Naive thymus-derived CD4-positive, alpha-beta T cell (primary cell): Measurements from ENCODE around the gene SLC25A2. TPM values are rescaled to one million over a fixed set of nuclear protein-coding genes. Genes with fewer than 3 reads are reported as not detected.
A peak's percentile ranks its signal among the peaks of the same experiment; 100 is the strongest.
"Not testable (repeated sequence)": the region's sequence is repeated elsewhere in the genome, so short reads cannot be mapped to it uniquely, and the experiment has no call there.

Experiments
- ATAC-seq: fragments of 150-1000 bp; cut with Tn5 transposase; 2 replicates; pipeline ENCODE4 v1.10.0; 2021; ENCODE audit warnings: mild to moderate bottlenecking, moderate library complexity
- CTCF ChIA-PET: fragments of 350-600 bp; sonication (Branson Sonifier 250); formaldehyde crosslinking; loops from one replicate; lab custom pipeline; 2021; ENCODE audit warnings: antibody characterized with exemption; lab: Charles Lee
- POLR2A ChIA-PET: fragments of 350-600 bp; sonication (Branson Sonifier 250); formaldehyde crosslinking; loops from one replicate; lab custom pipeline; 2021; ENCODE audit warnings: antibody characterized with exemption, inconsistent platforms; lab: Charles Lee
- DNase-seq, 9 donors: peaks; one replicate each; pipeline versions ENCODE4 v3.0.0 to v3.0.0-alpha.2; 2020 to 2022; ENCODE audit warnings: mixed read lengths in 1 of 9
- H3K27ac ChIP-seq: one replicate; pipeline ENCODE4 v1.7.0; 2013; ENCODE audit warnings: mild to moderate bottlenecking, low read depth, low read length, moderate library complexity
- H3K27me3 ChIP-seq, 2 donors: one replicate each; pipeline ENCODE4 v1.7.0; 2013; ENCODE audit warnings: low read length in 2 of 2, mild to moderate bottlenecking in 2 of 2, moderate library complexity in 2 of 2; ENCODE audit not compliant: control insufficient read depth in 2 of 2, insufficient read depth in 2 of 2
- H3K36me3 ChIP-seq, 3 experiments: 1 replicate in 2 of 3; 2 replicates in 1 of 3; pipeline ENCODE4 v1.7.0; 2013; ENCODE audit warnings: low read length in 3 of 3, mild to moderate bottlenecking in 3 of 3, moderate library complexity in 1 of 3; ENCODE audit not compliant: insufficient read depth in 3 of 3, control insufficient read depth in 2 of 3
- H3K4me1 ChIP-seq, 2 donors: one replicate each; pipeline ENCODE4 v1.7.0; 2013; ENCODE audit warnings: low read length in 2 of 2, mild to moderate bottlenecking in 2 of 2, moderate library complexity in 1 of 2; ENCODE audit not compliant: control insufficient read depth in 2 of 2, insufficient read depth in 2 of 2
- H3K4me3 ChIP-seq: 2 replicates; pipeline ENCODE4 v1.7.0; 2013; ENCODE audit warnings: mild to moderate bottlenecking, low read length
- H3K9me3 ChIP-seq, 3 experiments: 1 replicate in 2 of 3; 2 replicates in 1 of 3; pipeline ENCODE4 v1.7.0; 2013; ENCODE audit warnings: low read length in 3 of 3; ENCODE audit not compliant: control insufficient read depth in 2 of 3
- H3K27ac Mint-ChIP-seq, 9 donors: one replicate each; pipeline ENCODE4 v1.8.0; 2020 to 2022; ENCODE audit warnings: mixed read lengths in 9 of 9, mild to moderate bottlenecking in 8 of 9, moderate library complexity in 5 of 9, inconsistent platforms in 2 of 9
- H3K27me3 Mint-ChIP-seq, 5 donors: one replicate each; pipeline ENCODE4 v1.8.0; 2021 to 2022; ENCODE audit warnings: mixed read lengths in 5 of 5, mild to moderate bottlenecking in 1 of 5
- H3K36me3 Mint-ChIP-seq, 5 donors: one replicate each; pipeline ENCODE4 v1.8.0; 2020 to 2022; ENCODE audit warnings: mixed read lengths in 5 of 5, mild to moderate bottlenecking in 3 of 5, inconsistent platforms in 1 of 5
- H3K4me1 Mint-ChIP-seq, 7 donors: one replicate each; pipeline ENCODE4 v1.8.0; 2020 to 2022; ENCODE audit warnings: mixed read lengths in 7 of 7, mild to moderate bottlenecking in 3 of 7, inconsistent platforms in 1 of 7
- H3K4me3 Mint-ChIP-seq, 10 donors: one replicate each; pipeline ENCODE4 v1.8.0; 2020 to 2022; ENCODE audit warnings: mild to moderate bottlenecking in 10 of 10, mixed read lengths in 10 of 10, moderate library complexity in 6 of 10, inconsistent platforms in 2 of 10
- H3K9me3 Mint-ChIP-seq, 11 donors: one replicate each; pipeline ENCODE4 v1.8.0; 2020 to 2022; ENCODE audit warnings: mixed read lengths in 11 of 11, mild to moderate bottlenecking in 4 of 11, inconsistent platforms in 1 of 11, moderate library complexity in 1 of 11
- intact Hi-C, 2 donors: fragments of 100-400 bp; cut with micrococcal nuclease; formaldehyde crosslinking; loops; one replicate each; pipeline ENCODE4 v1.15.1; 2023
- polyA plus RNA-seq, 2 donors: library from polyadenylated mRNA; unstranded; fragments of 300-500 nt; fragmentation: Illumina TruSeq; gene quantifications; one replicate each; pipeline ENCODE4 v1.2.3, GENCODE V29; 2021
- total RNA-seq, 6 experiments: library from RNA in 5 of 6; stranded (reverse) in 5 of 6; gene quantifications; 1 replicate in 5 of 6; 2 replicates in 1 of 6; pipeline ENCODE4 v1.2.3 and lab custom pipeline; 2021 to 2026

Gene SLC25A2
- total and polyA plus RNA-seq, 7 experiments from 2014 or later = 0.27 to 1.1 (median 0.38) TPM; not detected in 1

DNA sequence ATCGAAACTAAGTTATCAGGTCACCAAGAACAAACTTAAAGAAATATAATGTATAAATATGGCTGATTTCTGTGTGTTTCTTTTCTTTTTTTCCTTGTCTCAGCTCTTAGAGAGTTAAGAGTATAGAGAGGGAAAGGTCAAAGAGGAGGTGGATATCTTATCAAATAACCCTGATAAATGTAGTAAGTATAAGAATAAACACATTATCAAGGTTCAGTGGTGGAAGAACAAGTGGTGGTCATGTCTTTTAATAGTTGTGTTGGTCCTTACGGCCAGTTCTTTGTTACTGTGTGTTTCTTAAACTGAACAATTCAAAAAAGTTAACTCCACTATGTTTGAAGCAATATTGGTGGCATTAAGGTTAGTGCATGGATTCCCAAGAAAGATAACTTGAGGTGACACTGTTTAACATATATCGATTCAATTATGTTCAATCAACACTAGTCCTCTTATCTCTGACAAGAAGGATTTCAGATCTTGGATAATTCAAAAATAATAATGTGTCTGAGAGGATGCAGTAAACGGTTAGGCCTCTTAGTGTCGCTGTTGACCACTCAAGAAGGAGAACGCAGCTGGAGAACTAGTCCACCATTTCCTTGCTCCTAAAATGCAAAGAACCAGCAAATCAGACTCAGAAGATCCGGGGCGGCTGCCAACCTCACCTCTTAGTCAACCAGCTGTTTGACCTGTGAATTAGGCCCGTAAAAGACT, 39.5 kb upstream of the SLC25A2 start, which contains the start of gene PCDHGA3:
Gene PCDHGA3, plus strand, starts transcription at position 588 of the 711 bp plus-strand sequence. CDS start 205 bp downstream, outside the sequence.
- peaks cover 26 to 82% (median 79%) of the 10 kb centered on the region in 5 donors for H3K27me3 Mint-ChIP-seq
- Histone ChIP-seq H3K4me1 (no peaks in the 10 kb centered on the region), H3K27me3 (peaks cover 3 to 11% of the 10 kb centered on the region in 2 donors), H3K4me3 (no peak within 1 kb of the TSS), H3K9me3 (peaks cover 0 to 35% (median 0%) of the 10 kb centered on the region in 3 experiments), H3K27ac (no peak within 1 kb of the TSS), H3K36me3 (no peaks in the 10 kb centered on the region)
- H3K9me3 Mint-ChIP-seq = peaks cover 12 to 91% (median 62%) of the 10 kb centered on the region in 11 donors
- POLR2A ChIA-PET = no interaction called here
- CTCF ChIA-PET = no interaction called here
- H3K4me3 Mint-ChIP-seq = peak within 1 kb of the TSS in 7 of 10 donors; percentile 48 to 76 (median 57)
- intact Hi-C loops = loop anchor here in 1 of 2 donors (5.0 kb wide), 1 partner anchor 214 kb away; no protein-coding TSS in a partner anchor
- peaks cover 4 to 45% (median 10%) of the 10 kb centered on the region in 5 donors for H3K36me3 Mint-ChIP-seq
- peak within 1 kb of the TSS in 1 of 9 donors; percentile 38 for H3K27ac Mint-ChIP-seq
- no peak for ATAC-seq
- DNase-seq = no peak
- H3K4me1 Mint-ChIP-seq = no peaks in the 10 kb centered on the region

DNA sequence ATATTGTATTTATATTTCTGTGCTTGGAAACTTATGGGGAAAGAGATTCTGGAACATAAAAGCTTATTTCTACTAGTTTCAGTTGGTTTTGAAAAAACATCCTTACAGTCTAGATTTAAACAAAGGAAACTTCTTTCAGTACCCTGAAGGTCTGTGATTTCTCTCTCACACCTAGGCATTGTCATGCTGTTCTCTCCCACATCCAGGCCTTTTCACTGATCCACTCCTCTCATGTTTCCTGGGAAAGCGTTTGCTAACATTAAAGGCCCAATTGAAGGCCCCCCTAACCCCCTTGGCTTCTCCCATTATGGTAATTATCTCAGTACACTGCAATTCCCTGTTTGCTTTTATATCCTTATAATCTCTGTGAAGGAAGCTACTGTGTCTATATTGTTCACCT, 38.9 kb upstream of the SLC25A2 start:
- Mint-ChIP-seq H3K4me3 (no peak overlapping the region), H3K27me3 (peaks cover 32 to 83% (median 80%) of the 10 kb centered on the region in 5 donors), H3K27ac (no peak overlapping the region), H3K4me1 (no peaks in the 10 kb centered on the region), H3K9me3 (peaks cover 16 to 91% (median 66%) of the 10 kb centered on the region in 11 donors), H3K36me3 (peaks cover 6 to 52% (median 10%) of the 10 kb centered on the region in 5 donors)
- H3K9me3 ChIP-seq = peaks cover 0 to 41% (median 0%) of the 10 kb centered on the region in 3 experiments
- no peak for DNase-seq
- H3K27me3 ChIP-seq = peaks cover 0 to 11% of the 10 kb centered on the region in 2 donors
- no peak overlapping the region for H3K4me3 ChIP-seq
- H3K4me1 ChIP-seq = no peaks in the 10 kb centered on the region
- intact Hi-C loops = loop anchor here in 1 of 2 donors (5.0 kb wide), 1 partner anchor 215 kb away; no protein-coding TSS in a partner anchor
- ATAC-seq = no peak
- CTCF ChIA-PET = no interaction called here
- H3K36me3 ChIP-seq = no peaks in the 10 kb centered on the region
- POLR2A ChIA-PET = no interaction called here
- H3K27ac ChIP-seq = no peak overlapping the region

DNA sequence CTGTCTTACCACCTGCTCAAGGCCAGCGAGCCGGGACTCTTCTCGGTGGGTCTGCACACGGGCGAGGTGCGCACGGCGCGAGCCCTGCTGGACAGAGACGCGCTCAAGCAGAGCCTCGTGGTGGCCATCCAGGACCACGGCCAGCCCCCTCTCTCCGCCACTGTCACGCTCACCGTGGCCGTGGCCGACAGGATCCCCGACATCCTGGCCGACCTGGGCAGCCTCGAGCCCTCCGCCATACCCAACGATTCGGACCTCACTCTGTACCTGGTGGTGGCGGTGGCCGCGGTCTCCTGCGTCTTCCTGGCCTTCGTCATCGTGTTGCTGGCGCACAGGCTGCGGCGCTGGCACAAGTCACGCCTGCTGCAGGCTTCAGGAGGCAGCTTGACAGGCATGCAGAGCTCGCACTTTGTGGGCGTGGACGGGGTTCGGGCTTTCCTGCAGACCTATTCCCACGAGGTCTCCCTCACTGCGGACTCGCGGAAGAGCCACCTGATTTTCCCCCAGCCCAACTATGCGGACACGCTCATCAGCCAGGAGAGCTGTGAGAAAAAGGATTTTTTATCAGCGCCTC, 37.0 kb upstream of the SLC25A2 start:
- H3K4me3 Mint-ChIP-seq, H3K36me3 ChIP-seq, ATAC-seq, H3K4me1 Mint-ChIP-seq, H3K27ac Mint-ChIP-seq, H3K4me3 ChIP-seq, H3K27ac ChIP-seq, DNase-seq, POLR2A ChIA-PET, CTCF ChIA-PET, H3K4me1 ChIP-seq: not testable (repeated sequence)
- peaks cover 0 to 49% (median 5%) of the 10 kb centered on the region in 3 experiments for H3K9me3 ChIP-seq
- intact Hi-C loops = loop anchor here in 1 of 2 donors (5.0 kb wide), 1 partner anchor 216 kb away; no protein-coding TSS in a partner anchor
- peaks cover 50 to 86% (median 81%) of the 10 kb centered on the region in 5 donors for H3K27me3 Mint-ChIP-seq
- peaks cover 0 to 11% of the 10 kb centered on the region in 2 donors for H3K27me3 ChIP-seq
- H3K36me3 Mint-ChIP-seq = peaks cover 3 to 59% (median 7%) of the 10 kb centered on the region in 5 donors
- H3K9me3 Mint-ChIP-seq = peaks cover 16 to 95% (median 71%) of the 10 kb centered on the region in 11 donors

DNA sequence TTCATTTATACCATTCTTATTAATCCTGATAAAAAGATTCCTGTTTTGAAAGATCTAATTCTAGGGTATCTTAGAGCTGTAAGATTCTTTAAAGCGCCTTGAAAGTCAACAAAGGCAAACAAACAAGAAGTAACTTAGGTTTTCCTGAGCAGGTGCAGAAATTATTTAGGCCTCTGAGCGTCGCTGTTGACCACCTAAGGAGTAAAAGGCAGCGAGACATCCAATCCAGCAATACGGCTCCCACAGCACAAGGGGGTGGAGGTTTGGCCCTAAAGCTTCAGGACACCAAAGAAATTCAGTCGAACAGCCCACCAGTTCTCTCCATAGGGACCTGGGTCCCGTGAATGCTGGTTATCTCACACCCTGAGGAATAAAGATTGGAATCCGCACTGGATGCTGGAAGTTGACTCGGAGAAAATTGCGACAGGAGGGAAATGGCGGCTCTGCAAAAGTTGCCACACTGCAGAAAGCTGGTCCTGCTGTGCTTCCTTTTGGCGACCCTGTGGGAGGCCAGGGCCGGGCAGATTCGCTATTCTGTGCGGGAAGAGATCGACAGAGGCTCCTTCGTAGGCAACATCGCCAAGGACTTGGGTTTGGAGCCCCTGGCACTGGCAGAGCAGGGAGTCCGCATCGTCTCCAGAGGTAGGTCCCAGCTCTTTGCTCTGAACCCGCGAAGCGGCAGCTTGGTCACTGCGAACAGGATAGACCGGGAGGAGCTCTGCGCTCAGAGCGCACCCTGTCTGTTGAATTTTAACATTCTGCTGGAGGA, 34.9 kb upstream of the SLC25A2 start, which contains the start of gene PCDHGA2:
Gene PCDHGA2, plus strand, starts transcription at position 223 of the 769 bp plus-strand sequence.
- no peak for DNase-seq
- Histone ChIP-seq H3K27me3 (peaks cover 0 to 17% of the 10 kb centered on the region in 2 donors), H3K4me3 (no peak within 1 kb of the TSS), H3K36me3 (no peaks in the 10 kb centered on the region), H3K4me1 (no peaks in the 10 kb centered on the region), H3K27ac (no peak within 1 kb of the TSS), H3K9me3 (peaks cover 0 to 41% (median 5%) of the 10 kb centered on the region in 3 experiments)
- POLR2A ChIA-PET = no interaction called here
- peaks cover 0 to 1% (median 0%) of the 10 kb centered on the region in 7 donors for H3K4me1 Mint-ChIP-seq
- CTCF ChIA-PET = no interaction called here
- no peak for ATAC-seq
- H3K4me3 Mint-ChIP-seq = peak within 1 kb of the TSS in 3 of 10 donors; percentile 32 to 77 (median 45)
- no peak within 1 kb of the TSS for H3K27ac Mint-ChIP-seq
- intact Hi-C loops = no loop called here
- peaks cover 67 to 90% (median 87%) of the 10 kb centered on the region in 5 donors for H3K27me3 Mint-ChIP-seq
- peaks cover 7 to 66% (median 8%) of the 10 kb centered on the region in 5 donors for H3K36me3 Mint-ChIP-seq
- H3K9me3 Mint-ChIP-seq = peaks cover 15 to 98% (median 72%) of the 10 kb centered on the region in 11 donors

DNA sequence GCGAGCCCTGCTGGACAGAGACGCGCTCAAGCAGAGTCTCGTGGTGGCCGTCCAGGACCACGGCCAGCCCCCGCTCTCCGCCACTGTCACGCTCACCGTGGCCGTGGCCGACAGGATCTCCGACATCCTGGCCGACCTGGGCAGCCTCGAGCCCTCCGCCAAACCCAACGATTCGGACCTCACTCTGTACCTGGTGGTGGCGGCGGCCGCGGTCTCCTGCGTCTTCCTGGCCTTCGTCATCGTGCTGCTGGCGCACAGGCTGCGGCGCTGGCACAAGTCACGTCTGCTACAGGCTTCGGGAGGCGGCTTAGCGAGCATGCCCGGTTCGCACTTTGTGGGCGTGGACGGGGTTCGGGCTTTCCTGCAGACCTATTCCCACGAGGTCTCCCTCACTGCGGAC, 28.7 kb upstream of the SLC25A2 start:
- H3K27ac ChIP-seq, H3K4me1 ChIP-seq, ATAC-seq, H3K4me3 Mint-ChIP-seq, H3K4me1 Mint-ChIP-seq, H3K36me3 ChIP-seq, intact Hi-C loops, H3K27ac Mint-ChIP-seq, POLR2A ChIA-PET, H3K4me3 ChIP-seq, DNase-seq: not testable (repeated sequence)
- CTCF ChIA-PET = interaction anchor here (1.0 kb wide), 1 partner anchor 226 kb away, joined by 3 read pairs; no protein-coding TSS in a partner anchor
- Histone ChIP-seq H3K9me3 (peaks cover 0 to 47% (median 10%) of the 10 kb centered on the region in 3 experiments), H3K27me3 (peaks cover 0 to 11% of the 10 kb centered on the region in 2 donors)
- peaks cover 60 to 92% (median 82%) of the 10 kb centered on the region in 5 donors for H3K27me3 Mint-ChIP-seq
- peaks cover 11 to 96% (median 56%) of the 10 kb centered on the region in 11 donors for H3K9me3 Mint-ChIP-seq
- H3K36me3 Mint-ChIP-seq = peaks cover 3 to 39% (median 12%) of the 10 kb centered on the region in 5 donors
